ENCODE measurements around the gene ANXA7.

DNA sequence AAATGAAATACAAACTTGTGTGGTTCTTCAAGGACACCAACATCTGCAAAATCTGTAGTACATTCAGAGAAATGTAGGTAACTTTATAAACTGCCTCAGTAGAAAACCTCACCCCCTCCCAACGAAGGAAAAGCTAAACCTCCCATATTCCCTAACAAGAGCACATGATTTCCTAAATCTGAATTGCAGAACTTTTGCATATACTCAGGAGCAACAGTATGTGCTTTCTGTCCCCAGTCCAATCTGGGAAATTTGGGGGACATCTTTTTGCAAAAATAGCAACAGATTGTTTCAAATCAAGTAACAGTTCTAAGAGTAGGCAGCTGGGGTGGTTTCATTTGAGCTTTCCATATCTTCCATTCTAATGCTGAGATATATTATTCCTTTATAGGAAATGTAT lies 35.3 kb upstream of the ANXA7 start:
- no peak for TF ChIP-seq EZH2 (IDR thresholded peaks at IDR 0.05; ENCODE audit: borderline replicate concordance, low read length)
- TF ChIP-seq, protein P1, sequence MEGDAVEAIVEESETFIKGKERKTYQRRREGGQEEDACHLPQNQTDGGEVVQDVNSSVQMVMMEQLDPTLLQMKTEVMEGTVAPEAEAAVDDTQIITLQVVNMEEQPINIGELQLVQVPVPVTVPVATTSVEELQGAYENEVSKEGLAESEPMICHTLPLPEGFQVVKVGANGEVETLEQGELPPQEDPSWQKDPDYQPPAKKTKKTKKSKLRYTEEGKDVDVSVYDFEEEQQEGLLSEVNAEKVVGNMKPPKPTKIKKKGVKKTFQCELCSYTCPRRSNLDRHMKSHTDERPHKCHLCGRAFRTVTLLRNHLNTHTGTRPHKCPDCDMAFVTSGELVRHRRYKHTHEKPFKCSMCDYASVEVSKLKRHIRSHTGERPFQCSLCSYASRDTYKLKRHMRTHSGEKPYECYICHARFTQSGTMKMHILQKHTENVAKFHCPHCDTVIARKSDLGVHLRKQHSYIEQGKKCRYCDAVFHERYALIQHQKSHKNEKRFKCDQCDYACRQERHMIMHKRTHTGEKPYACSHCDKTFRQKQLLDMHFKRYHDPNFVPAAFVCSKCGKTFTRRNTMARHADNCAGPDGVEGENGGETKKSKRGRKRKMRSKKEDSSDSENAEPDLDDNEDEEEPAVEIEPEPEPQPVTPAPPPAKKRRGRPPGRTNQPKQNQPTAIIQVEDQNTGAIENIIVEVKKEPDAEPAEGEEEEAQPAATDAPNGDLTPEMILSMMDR (conservative IDR thresholded peaks at IDR 0.05 in 1 of 2, IDR thresholded peaks at IDR 0.05 in 1 of 2; ENCODE audit: extremely low read depth in 1 of 2, insufficient read depth in 1 of 2, low read depth in 1 of 2, low read length in 2 of 2): no peak
